ENCODE results near the gene ATP1A3.

DNA sequence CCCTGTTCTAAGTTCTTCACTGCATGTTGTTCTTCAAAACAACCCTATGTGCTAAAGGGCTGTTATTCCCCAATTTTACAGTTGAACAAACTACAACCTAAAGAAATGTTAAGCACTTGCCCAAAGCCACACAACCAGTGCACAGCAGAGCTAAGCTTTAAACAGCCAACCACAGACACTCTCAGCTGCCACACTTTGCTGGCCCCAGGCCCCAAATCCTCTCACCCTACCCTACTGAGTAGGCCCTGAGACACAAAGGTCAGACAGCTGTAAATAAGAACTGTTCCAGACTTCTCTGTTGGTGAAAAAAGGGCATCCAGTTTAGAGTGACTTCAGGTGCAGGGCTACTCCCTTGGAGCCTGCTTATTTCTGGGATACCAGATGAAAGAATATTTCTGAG, 46.0 kb upstream of the ATP1A3 start:
- TF ChIP-seq YY1 (IDR thresholded peaks at IDR 0.05; ENCODE audit: insufficient read depth, insufficient read length) (no peak), ZNF274 (IDR thresholded peaks at IDR 0.05; ENCODE audit: low read depth, low read length) (no peak)
